22Rv1 (cell line): Measurements from ENCODE around the gene ARHGEF10L.

Experiments
- H3K27ac ChIP-seq: fragments of 450-650 bp; 2 replicates; pipeline ENCODE4 v1.5.1; 2017
- CTCF ChIP-seq: fragments of 450-650 bp; IDR thresholded peaks from 2 replicates; pipeline ENCODE4 v1.5.1; 2017; ENCODE audit warnings: mild to moderate bottlenecking
- ZFX ChIP-seq: fragments of 450-650 bp; IDR thresholded peaks from 2 replicates; pipeline ENCODE4 v1.6.1; 2017; ENCODE audit warnings: antibody characterized with exemption, borderline replicate concordance

Gene ARHGEF10L

GRCh38 chr1:17554954-17555353, 15.5 kb downstream of the ARHGEF10L start:
- no peak overlapping the region for H3K27ac ChIP-seq
- TF ChIP-seq ZFX, result no peak
- TF ChIP-seq CTCF, result no peak

GRCh38 chr1:17557986-17558385, 18.5 kb downstream of the ARHGEF10L start:
- no peak overlapping the region for H3K27ac ChIP-seq
- TF ChIP-seq ZFX (no peak), CTCF (no peak)

GRCh38 chr1:17558541-17558940, 19.0 kb downstream of the ARHGEF10L start:
- TF ChIP-seq ZFX (no peak), CTCF (no peak)
- no peak overlapping the region for H3K27ac ChIP-seq

- TF ChIP-seq ZFX (no peak), CTCF (no peak)
- H3K27ac ChIP-seq, result no peak overlapping the region
Observed at GRCh38 chr1:17558954-17559614, 19.6 kb downstream of the ARHGEF10L start.

- H3K27ac ChIP-seq, result no peak overlapping the region
- no peak for TF ChIP-seq CTCF
- no peak for TF ChIP-seq ZFX
Observed at GRCh38 chr1:17559615-17560419, 20.3 kb downstream of the ARHGEF10L start.

- no peak overlapping the region for H3K27ac ChIP-seq
- no peak for TF ChIP-seq ZFX
- no peak for TF ChIP-seq CTCF
Observed at GRCh38 chr1:17561247-17561548, 21.7 kb downstream of the ARHGEF10L start.

GRCh38 chr1:17561561-17561985, 22.1 kb downstream of the ARHGEF10L start:
- TF ChIP-seq CTCF, result no peak
- TF ChIP-seq ZFX, result no peak
- H3K27ac ChIP-seq, result no peak overlapping the region
